Panc1 (cell line): Measurements from ENCODE around the gene SPINK4. TPM values are rescaled to one million over a fixed set of nuclear protein-coding genes. Genes with fewer than 3 reads are reported as not detected.
A peak's percentile ranks its signal among the peaks of the same experiment; 100 is the strongest.

Experiments
- ATAC-seq: fragments of 200-7000 bp; cut with Tn5 transposase; 2 replicates; pipeline ENCODE4 v1.9.1; 2020; ENCODE audit warnings: mild to moderate bottlenecking, moderate library complexity
- BruUV-seq: library from RNA; stranded (reverse); fragments of 400-500 nt; replicated peaks from 2 replicates; lab custom pipeline; 2021; lab: Mats Ljungman, UMichigan
- CTCF ChIA-PET: fragments of 300-600 bp; sonication (Branson Sonifier 250); formaldehyde crosslinking; loops from one replicate; lab custom pipeline; 2022; ENCODE audit warnings: antibody characterized with exemption; lab: Charles Lee
- POLR2A ChIA-PET: fragments of 300-600 bp; sonication (Branson Sonifier 250); formaldehyde crosslinking; loops from one replicate; lab custom pipeline; 2022; ENCODE audit warnings: antibody characterized with exemption; lab: Charles Lee
- DNase-seq: peaks from one replicate; pipeline ENCODE4 v3.0.0-alpha.2; 2010; ENCODE audit warnings: low read depth, low spot score
- H3K27ac ChIP-seq: 2 replicates; pipeline ENCODE4 v1.5.1; 2011; ENCODE audit warnings: mild to moderate bottlenecking, low read length, inconsistent platforms
- H3K27me3 ChIP-seq: fragments of 200-500 bp; sonication (Bioruptor generic); 2 replicates; pipeline ENCODE4 v1.6.0; 2014; ENCODE audit warnings: low read length, inconsistent platforms; ENCODE audit not compliant: control insufficient read depth, insufficient read depth
- H3K36me3 ChIP-seq: fragments of 200-500 bp; sonication (Bioruptor generic); 2 replicates; pipeline ENCODE4 v1.5.1; 2014; ENCODE audit warnings: inconsistent platforms, mild to moderate bottlenecking, low read length, moderate library complexity; ENCODE audit not compliant: control insufficient read depth, insufficient read depth
- H3K4me1 ChIP-seq: 2 replicates; pipeline ENCODE4 v1.5.1; 2011; ENCODE audit warnings: inconsistent platforms, mild to moderate bottlenecking, low read length, moderate library complexity; ENCODE audit not compliant: control insufficient read depth, insufficient read depth
- H3K4me3 ChIP-seq, 2 experiments: 2 replicates each; pipeline ENCODE4 v1.5.1; 2011 to 2012; ENCODE audit warnings: low read depth in 2 of 2, low read length in 2 of 2, mild to moderate bottlenecking in 2 of 2, inconsistent platforms in 1 of 2, moderate library complexity in 1 of 2
- H3K9me3 ChIP-seq: fragments of 200-500 bp; sonication (Bioruptor generic); 2 replicates; pipeline ENCODE4 v1.5.1; 2014; ENCODE audit warnings: low read depth, mild to moderate bottlenecking, inconsistent platforms, low read length, moderate library complexity; ENCODE audit not compliant: control insufficient read depth, insufficient read depth
- POLR2AphosphoS5 ChIP-seq: IDR thresholded peaks from 2 replicates; pipeline ENCODE4 v1.6.1; 2012; ENCODE audit warnings: mild to moderate bottlenecking, low read depth, low read length, moderate library complexity
- SIN3A ChIP-seq: IDR thresholded peaks from 2 replicates; pipeline ENCODE4 v1.6.1; 2012; ENCODE audit warnings: low read depth, mild to moderate bottlenecking, low read length, moderate library complexity, borderline replicate concordance; ENCODE audit not compliant: insufficient read depth
- TCF7L2 ChIP-seq: IDR thresholded peaks from 2 replicates; pipeline ENCODE4 v1.6.1; 2011; ENCODE audit warnings: mild to moderate bottlenecking, low read depth, low read length, inconsistent platforms
- in situ Hi-C: cut with HindIII; loops from 2 replicates; pipeline ENCODE4 v1.10.0; 2016; ENCODE audit warnings: low sequenced_read_pairs, low pct_unique_long_range_greater_than_20kb
- intact Hi-C: fragments of 100-400 bp; cut with micrococcal nuclease; formaldehyde crosslinking; loops from one replicate; pipeline ENCODE4 v1.10.0; 2022; ENCODE audit not compliant: unreplicated experiment
- total RNA-seq: library from RNA; stranded (reverse); gene quantifications from one replicate; pipeline ENCODE4 v1.2.1, GENCODE V29; 2021; ENCODE audit not compliant: unreplicated experiment
- TF ChIP-seq, protein P1 (sequence below), 2 experiments: IDR thresholded peaks; 2 replicates each; pipeline ENCODE4 v1.6.1; 2011 to 2012; ENCODE audit warnings: low read depth in 2 of 2, control low read depth in 1 of 2, low read length in 1 of 2, mild to moderate bottlenecking in 1 of 2, moderate library complexity in 1 of 2; ENCODE audit not compliant: insufficient read depth in 1 of 2
- TF ChIP-seq, protein P2 (sequence below): fragments of 450-650 bp; IDR thresholded peaks from 2 replicates; pipeline ENCODE4 v1.5.1; 2017; ENCODE audit warnings: mild to moderate bottlenecking

Gene SPINK4
- total RNA-seq, 1 experiment from 2014 or later, result not detected

DNA sequence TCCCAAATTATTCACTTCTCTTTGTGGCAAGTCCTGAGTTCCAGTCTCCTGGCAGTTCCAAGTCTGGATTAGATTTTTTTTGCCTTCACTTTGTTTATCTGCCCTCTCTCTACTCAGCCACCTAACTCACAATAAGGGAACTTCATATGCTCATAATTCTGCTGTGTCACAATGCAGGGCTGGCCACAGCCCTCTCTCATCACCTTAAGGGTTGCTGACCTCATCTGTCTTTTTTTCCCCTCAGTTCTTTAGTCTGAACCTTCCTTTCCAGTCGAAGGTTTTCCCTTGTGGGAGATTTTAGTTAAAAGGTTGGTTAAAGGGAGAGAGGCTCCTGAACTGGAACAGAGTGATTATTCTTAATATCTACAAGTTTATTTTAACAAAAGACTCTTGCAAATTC, 20.4 kb downstream of the SPINK4 start:
- H3K4me1 ChIP-seq, result peaks cover 4% of the 10 kb centered on the region
- in situ Hi-C loops (no loop called here), intact Hi-C loops (no loop called here)
- no peaks in the 10 kb centered on the region for H3K9me3 ChIP-seq
- ATAC-seq (no peak), DNase-seq (no peak)
- H3K4me3 ChIP-seq, result no peak overlapping the region
- TSS peak; percentile 18 for BruUV-seq
- no peaks in the 10 kb centered on the region for H3K27me3 ChIP-seq
- ChIA-PET CTCF (no interaction called here), POLR2A (no interaction called here)
- H3K36me3 ChIP-seq, result peaks cover 45% of the 10 kb centered on the region
- H3K27ac ChIP-seq, result no peak overlapping the region
- TF ChIP-seq, protein P1, sequence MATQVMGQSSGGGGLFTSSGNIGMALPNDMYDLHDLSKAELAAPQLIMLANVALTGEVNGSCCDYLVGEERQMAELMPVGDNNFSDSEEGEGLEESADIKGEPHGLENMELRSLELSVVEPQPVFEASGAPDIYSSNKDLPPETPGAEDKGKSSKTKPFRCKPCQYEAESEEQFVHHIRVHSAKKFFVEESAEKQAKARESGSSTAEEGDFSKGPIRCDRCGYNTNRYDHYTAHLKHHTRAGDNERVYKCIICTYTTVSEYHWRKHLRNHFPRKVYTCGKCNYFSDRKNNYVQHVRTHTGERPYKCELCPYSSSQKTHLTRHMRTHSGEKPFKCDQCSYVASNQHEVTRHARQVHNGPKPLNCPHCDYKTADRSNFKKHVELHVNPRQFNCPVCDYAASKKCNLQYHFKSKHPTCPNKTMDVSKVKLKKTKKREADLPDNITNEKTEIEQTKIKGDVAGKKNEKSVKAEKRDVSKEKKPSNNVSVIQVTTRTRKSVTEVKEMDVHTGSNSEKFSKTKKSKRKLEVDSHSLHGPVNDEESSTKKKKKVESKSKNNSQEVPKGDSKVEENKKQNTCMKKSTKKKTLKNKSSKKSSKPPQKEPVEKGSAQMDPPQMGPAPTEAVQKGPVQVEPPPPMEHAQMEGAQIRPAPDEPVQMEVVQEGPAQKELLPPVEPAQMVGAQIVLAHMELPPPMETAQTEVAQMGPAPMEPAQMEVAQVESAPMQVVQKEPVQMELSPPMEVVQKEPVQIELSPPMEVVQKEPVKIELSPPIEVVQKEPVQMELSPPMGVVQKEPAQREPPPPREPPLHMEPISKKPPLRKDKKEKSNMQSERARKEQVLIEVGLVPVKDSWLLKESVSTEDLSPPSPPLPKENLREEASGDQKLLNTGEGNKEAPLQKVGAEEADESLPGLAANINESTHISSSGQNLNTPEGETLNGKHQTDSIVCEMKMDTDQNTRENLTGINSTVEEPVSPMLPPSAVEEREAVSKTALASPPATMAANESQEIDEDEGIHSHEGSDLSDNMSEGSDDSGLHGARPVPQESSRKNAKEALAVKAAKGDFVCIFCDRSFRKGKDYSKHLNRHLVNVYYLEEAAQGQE (IDR thresholded peaks at IDR 0.05; ENCODE audit: insufficient read depth in 1 of 2, low read depth in 2 of 2, low read length in 1 of 2), result no peak
- TF ChIP-seq POLR2AphosphoS5 (no peak), SIN3A (no peak), TCF7L2 (no peak)
- TF ChIP-seq, protein P2, sequence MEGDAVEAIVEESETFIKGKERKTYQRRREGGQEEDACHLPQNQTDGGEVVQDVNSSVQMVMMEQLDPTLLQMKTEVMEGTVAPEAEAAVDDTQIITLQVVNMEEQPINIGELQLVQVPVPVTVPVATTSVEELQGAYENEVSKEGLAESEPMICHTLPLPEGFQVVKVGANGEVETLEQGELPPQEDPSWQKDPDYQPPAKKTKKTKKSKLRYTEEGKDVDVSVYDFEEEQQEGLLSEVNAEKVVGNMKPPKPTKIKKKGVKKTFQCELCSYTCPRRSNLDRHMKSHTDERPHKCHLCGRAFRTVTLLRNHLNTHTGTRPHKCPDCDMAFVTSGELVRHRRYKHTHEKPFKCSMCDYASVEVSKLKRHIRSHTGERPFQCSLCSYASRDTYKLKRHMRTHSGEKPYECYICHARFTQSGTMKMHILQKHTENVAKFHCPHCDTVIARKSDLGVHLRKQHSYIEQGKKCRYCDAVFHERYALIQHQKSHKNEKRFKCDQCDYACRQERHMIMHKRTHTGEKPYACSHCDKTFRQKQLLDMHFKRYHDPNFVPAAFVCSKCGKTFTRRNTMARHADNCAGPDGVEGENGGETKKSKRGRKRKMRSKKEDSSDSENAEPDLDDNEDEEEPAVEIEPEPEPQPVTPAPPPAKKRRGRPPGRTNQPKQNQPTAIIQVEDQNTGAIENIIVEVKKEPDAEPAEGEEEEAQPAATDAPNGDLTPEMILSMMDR, result no peak

DNA sequence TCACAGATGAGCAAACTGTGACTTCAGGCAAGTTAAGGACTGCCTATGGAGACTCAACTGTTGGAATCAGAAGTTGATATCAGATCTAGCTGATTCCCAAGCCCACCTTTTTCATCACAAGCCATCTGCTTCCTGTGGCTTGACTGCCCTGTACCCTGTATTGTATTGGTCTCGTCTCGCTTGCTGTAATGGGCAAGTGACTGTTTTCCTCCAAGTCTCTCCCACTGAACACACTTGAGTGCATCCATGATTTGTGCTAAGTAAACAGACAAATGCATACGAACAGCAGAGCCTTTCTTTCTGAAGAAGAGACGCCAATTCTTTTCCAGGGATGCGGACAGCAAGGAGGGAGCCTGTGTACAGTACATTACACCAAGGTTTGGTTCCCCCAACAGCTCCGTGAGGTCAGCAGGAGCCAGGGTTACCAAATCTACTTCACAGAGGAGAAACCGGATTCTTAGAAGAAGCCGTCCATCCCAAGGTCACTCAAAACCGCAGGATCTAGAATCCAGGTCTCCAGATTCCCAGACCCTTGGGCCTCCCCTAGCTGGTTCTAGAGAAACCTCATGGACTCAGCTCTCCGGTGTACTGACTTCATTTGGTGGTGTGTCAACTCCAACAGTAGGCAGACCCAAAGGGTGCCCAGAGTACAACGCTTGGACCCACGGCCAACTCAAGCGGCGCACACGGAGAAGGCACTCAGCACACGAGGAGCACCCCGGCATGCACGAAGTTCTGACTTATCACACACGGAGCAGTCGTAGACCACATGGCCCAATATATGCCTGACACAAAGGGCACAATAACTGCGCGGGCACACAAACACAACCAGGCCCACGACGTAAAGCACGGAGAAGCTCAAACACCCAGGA, 23.4 kb downstream of the SPINK4 start:
- no peak for TF ChIP-seq TCF7L2
- TF ChIP-seq, protein P1 (IDR thresholded peaks at IDR 0.05; ENCODE audit: insufficient read depth in 1 of 2, low read depth in 2 of 2, low read length in 1 of 2), result no peak
- TF ChIP-seq, protein P2, result no peak
- no peak for TF ChIP-seq SIN3A
- no peak; the same call in 1 of the 2 replicates for TF ChIP-seq POLR2AphosphoS5
- Histone ChIP-seq H3K27me3 (no peaks in the 10 kb centered on the region), H3K27ac (peak overlapping the region; percentile 92), H3K36me3 (peaks cover 38% of the 10 kb centered on the region), H3K9me3 (no peaks in the 10 kb centered on the region), H3K4me1 (peaks cover 15% of the 10 kb centered on the region), H3K4me3 (peak overlapping the region; percentile 92 to 96)
- POLR2A ChIA-PET, result interaction anchor here (1.1 kb wide), 1 partner anchor 19 kb away, joined by 5 read pairs; no protein-coding TSS in a partner anchor
- CTCF ChIA-PET, result no interaction called here
- no TSS peak for BruUV-seq
- ATAC-seq (peak; percentile 7), DNase-seq (no peak)
- in situ Hi-C loops, result no loop called here
- intact Hi-C loops, result no loop called here
